ENCODE measurements around the gene FTCD. TPM values are rescaled to one million over a fixed set of nuclear protein-coding genes. Genes with fewer than 3 reads are reported as not detected.

FTCD gene
- total and polyA plus RNA-seq, 10 of the 15 experiments (the other 5 are each of a cell fraction or from before 2014, with no cell fraction given): 0.27 to 0.28 TPM; not detected in 8

DNA sequence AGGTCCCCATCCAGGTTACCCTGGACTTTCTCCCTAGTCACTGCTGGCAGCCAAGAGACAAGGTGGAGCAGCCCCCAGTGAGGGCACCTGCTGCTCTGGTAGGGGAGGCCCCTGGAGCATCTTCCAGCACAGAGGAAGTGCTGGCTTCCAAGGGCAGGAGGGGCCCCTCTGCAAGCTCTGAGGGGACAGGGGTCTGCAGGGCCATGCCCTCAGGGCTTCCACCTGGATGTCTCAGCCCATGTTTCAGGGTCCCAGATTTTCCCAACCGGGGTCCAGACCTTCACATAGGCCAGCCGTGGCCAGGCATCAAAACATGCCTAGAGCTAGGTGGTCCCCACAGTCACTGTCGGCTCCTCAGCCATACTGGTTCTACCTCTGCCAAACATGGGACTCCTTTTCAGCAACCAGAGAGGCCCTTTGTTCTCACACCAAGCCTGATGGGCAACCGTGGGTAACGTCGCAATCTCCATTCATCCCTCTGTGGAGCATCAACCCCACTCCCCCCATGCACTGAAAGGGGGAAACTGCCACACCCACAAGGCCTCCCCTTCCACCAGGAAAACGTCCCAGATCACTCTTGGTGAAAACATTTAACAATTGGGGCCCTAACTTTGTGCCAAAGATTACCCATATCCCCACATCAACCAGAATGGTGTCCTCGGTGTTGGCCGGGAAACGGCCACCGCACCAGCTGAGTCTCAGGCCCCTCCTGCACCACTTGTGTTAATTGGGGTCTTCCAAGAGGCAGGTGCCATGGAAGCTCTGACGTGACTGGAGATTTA is 59.4 kb downstream of the FTCD start:
- FAIRE-seq: no peak
- no peaks in the 10 kb centered on the region for H3K4me1 ChIP-seq (ENCODE audit: control insufficient read depth, insufficient read depth, low read length)
- ChIA-PET CTCF (no interaction called here), POLR2A (no interaction called here), RAD21 (ENCODE audit: unreplicated experiment) (no interaction called here), SMC1A (ENCODE audit: uncharacterized antibody, unreplicated experiment) (no interaction called here)
- intact Hi-C loops (cut with micrococcal nuclease; ENCODE audit: unreplicated experiment): no loop called here
- no peak for ATAC-seq
- H3K36me3 ChIP-seq (ENCODE audit: control insufficient read depth in 2 of 2, insufficient read depth in 2 of 2, low read length in 1 of 2): no peaks in the 10 kb centered on the region
- H2AFZ ChIP-seq (ENCODE audit: control insufficient read depth, low read depth, low read length): no peak overlapping the region
- H3K9me3 ChIP-seq (replicated peaks; ENCODE audit: control insufficient read depth, insufficient read depth, low read length): no peaks in the 10 kb centered on the region; the same call in 2 of the 3 replicates
- H3K27me3 ChIP-seq (replicated peaks in 1 of 2; ENCODE audit: control insufficient read depth in 2 of 2, insufficient read depth in 2 of 2, low read length in 1 of 2): no peaks in the 10 kb centered on the region
- in situ Hi-C loops (cut with MboI): no loop called here
- TF ChIP-seq MEF2B (IDR thresholded peaks at IDR 0.05; ENCODE audit: partially characterized antibody, poor library complexity, severe bottlenecking): no peak
- TF ChIP-seq NFYA (IDR thresholded peaks at IDR 0.05; ENCODE audit: borderline replicate concordance, low read depth, low read length): no peak
- no peak for TF ChIP-seq BACH1 (IDR thresholded peaks at IDR 0.05; ENCODE audit: borderline replicate concordance)
- no peak for TF ChIP-seq SREBF2 (IDR thresholded peaks at IDR 0.05; ENCODE audit: low read length)
- no peak for TF ChIP-seq BCLAF1 (IDR thresholded peaks at IDR 0.05)
- TF ChIP-seq ESRRA (IDR thresholded peaks at IDR 0.05; ENCODE audit: low read length): no peak
- no peak for TF ChIP-seq CBX5 (IDR thresholded peaks at IDR 0.05; ENCODE audit: low read depth)
- no peak for TF ChIP-seq SIN3A (IDR thresholded peaks at IDR 0.05; ENCODE audit: low read depth, low read length)
- no peak for TF ChIP-seq ZNF207 (IDR thresholded peaks at IDR 0.05; ENCODE audit: borderline replicate concordance)
- TF ChIP-seq RUNX3 (IDR thresholded peaks at IDR 0.05; ENCODE audit: low read length): no peak
- no peak for TF ChIP-seq BRCA1 (IDR thresholded peaks at IDR 0.05; ENCODE audit: low read depth, low read length)
- TF ChIP-seq PAX5 (IDR thresholded peaks at IDR 0.05; ENCODE audit: borderline replicate concordance, low read depth, low read length): no peak
- TF ChIP-seq POLR2AphosphoS5 (IDR thresholded peaks at IDR 0.05; ENCODE audit: low read length): no peak
- no peak for TF ChIP-seq KLF5 (IDR thresholded peaks at IDR 0.05; ENCODE audit: partially characterized antibody)
- no peak for TF ChIP-seq SPI1 (IDR thresholded peaks at IDR 0.05; ENCODE audit: borderline replicate concordance, insufficient read depth, low read depth, low read length)
- TF ChIP-seq NFIC (IDR thresholded peaks at IDR 0.05; ENCODE audit: low read depth, low read length): no peak
- no peak for TF ChIP-seq SUPT20H (IDR thresholded peaks at IDR 0.05; ENCODE audit: borderline replicate concordance, control insufficient read depth, low read depth, low read length)
- H3K9ac ChIP-seq (ENCODE audit: control insufficient read depth, insufficient read depth, low read length): no peak overlapping the region
- H3K27ac ChIP-seq (ENCODE audit: control insufficient read depth, insufficient read depth): no peak overlapping the region
- no TSS peak for BruUV-seq (replicated peaks)
- no peaks in the 10 kb centered on the region for H4K20me1 ChIP-seq (ENCODE audit: control insufficient read depth, insufficient read depth)
- no peak overlapping the region for H3K4me3 ChIP-seq
- 61% methylated on average over 12 of the region's 12 CpGs for WGBS (ENCODE audit: insufficient coverage, insufficient replicate concordance, low lambda C conversion rate, missing lambda C conversion rate)
- DNase-seq (ENCODE audit: low read depth, low spot score): no peak
- no peaks in the 10 kb centered on the region for H3K79me2 ChIP-seq (ENCODE audit: control insufficient read depth, insufficient read depth, low read length)
- H3K4me2 ChIP-seq (ENCODE audit: control insufficient read depth, insufficient read depth): no peak overlapping the region

Measured in GM12878 (cell line).